ENCODE measurements around the gene KNG1.

The KNG1 gene

GRCh38 chr3:186782542-186783057 lies 65.4 kb downstream of the KNG1 start:
- no peak for DNase-seq

DNA sequence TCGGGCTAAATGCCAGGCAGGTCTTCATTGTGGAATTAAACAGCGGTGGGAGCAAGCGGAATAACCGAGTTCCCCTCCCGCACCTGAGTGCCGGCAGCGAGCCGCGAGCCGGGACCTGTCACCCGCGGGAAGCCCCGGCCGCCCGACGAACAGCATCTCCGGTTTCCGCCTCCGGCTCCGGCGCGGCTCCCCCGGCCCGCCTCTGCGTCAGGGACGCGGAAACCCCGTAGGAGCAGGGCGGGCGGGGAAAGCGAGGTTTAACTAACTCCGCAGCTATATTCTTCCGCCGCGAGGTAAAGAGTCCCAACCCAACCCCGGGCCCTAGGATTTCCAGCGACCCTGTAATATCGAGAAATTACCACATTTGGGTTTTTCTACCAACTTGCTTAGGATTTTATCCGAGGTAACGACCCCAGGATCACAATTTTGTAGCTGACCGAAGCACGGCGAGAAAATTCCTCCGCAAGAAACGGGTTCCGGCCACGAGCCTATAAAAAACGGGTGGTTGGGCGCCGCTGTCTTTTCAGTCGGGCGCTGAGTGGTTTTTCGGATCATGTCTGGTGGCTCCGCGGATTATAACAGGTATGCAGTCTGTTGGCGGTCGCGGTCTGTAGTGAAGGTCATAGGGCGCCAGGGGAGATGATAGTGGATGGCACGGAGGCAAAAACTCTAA lies 66.0 kb downstream of the KNG1 start, which contains the start of gene EIF4A2:
TSS of gene EIF4A2 (plus strand) at position 520 of the 673 bp plus-strand sequence. CDS start at position 554, 34 bp downstream.
- peak; percentile 93 for DNase-seq

GRCh38 chr3:186783731-186784515 lies 66.8 kb downstream of the KNG1 start:
- DNase-seq, result peak; percentile 87

- DNase-seq, result no peak
These were observed 67.8 kb downstream of the KNG1 start for GRCh38 chr3:186784820-186785494.

DNA sequence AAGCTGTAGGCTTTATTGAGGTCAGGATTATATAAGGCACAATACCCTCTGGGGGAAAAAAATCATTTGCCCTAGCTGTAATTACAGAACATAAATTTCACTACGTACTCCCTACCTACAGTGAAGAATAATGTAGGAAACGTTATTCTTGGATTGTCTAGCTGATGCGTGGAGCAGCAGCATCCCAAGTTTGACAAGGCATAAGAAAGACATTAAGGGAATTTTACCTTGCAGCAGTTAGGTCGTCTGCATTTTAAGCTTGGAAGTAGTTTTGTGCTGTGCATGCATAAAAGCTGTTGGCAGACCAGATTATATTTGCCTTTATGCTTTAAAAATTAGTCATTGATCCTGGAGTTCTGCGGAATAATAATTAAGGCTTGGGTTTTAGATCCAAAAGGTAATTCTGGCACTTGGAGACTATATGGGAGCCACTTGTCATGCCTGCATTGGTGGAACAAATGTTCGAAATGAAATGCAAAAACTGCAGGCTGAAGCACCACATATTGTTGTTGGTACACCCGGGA lies 68.4 kb downstream of the KNG1 start:
- no peak for DNase-seq

- DNase-seq, result no peak
These were observed 69.8 kb downstream of the KNG1 start for GRCh38 chr3:186786922-186787321.

DNA sequence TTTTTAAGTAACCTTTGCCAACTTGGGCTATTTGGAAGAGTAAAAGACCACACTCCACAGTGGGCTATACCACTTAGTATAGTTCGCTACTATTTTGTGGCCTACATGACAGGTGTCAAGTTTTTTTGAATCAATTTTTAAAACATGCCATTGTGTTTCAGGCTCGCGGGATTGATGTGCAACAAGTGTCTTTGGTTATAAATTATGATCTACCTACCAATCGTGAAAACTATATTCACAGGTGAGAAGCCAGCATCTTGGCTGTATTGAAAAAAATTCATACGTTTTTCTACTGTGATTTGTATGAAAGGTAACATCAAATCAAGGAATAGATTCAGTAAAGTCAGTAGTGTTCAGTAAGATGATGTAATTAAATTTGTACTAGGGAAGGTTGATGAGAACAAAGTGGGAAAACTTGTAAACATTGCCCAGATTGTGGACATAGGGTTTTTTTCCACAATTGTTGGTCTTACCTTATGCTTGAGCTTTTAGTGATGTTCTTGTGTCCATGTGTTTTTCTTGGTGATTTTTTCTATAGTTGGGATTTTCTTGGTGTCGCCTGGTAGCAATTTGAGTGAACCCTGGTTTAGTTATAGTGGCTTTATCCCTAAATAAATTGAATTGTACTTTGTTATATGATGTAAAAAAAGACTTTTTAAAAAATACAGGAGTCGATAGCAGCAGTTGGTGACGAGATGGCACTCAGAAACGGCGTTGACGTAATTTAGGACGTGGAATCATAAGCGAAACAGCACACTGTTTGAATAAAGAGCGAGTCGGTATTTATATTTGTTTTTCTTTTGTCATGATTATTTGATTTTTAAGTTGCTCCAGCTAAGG lies 70.7 kb downstream of the KNG1 start:
- DNase-seq, result no peak

DNA sequence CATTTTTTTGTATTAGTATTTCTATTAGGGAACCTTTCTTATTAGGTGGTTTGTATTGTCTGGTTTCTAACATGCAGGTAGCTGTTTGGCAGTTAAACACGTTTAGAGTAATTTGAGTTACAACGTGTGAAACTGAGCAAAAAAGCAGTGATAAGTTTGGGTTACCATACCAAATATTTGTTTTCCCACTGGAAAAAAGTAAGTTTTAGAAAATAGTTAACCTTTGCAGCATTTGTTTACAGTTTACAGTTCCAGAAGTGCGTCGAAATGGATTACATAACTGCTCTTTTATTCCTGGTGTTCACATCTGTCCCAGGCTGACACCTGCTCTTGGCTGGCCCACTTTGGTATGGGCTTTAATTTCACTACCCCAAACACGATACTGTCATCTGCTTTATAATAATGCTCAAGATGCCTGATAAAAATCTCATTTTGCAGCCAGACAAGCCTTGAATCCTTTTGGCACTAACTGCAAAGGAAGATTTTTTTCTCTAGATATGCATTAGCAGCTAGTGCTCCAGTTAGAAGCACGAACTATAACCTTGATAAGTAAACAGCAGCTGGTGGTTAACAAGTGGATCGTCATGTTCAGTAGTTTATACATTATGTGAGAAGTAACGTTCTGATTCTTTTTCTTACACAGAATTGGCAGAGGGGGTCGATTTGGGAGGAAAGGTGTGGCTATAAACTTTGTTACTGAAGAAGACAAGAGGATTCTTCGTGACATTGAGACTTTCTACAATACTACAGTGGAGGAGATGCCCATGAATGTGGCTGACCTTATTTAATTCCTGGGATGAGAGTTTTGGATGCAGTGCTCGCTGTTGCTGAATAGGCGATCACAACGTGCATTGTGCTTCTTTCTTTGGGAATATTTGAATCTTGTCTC lies 71.6 kb downstream of the KNG1 start:
- DNase-seq, result no peak

DNA sequence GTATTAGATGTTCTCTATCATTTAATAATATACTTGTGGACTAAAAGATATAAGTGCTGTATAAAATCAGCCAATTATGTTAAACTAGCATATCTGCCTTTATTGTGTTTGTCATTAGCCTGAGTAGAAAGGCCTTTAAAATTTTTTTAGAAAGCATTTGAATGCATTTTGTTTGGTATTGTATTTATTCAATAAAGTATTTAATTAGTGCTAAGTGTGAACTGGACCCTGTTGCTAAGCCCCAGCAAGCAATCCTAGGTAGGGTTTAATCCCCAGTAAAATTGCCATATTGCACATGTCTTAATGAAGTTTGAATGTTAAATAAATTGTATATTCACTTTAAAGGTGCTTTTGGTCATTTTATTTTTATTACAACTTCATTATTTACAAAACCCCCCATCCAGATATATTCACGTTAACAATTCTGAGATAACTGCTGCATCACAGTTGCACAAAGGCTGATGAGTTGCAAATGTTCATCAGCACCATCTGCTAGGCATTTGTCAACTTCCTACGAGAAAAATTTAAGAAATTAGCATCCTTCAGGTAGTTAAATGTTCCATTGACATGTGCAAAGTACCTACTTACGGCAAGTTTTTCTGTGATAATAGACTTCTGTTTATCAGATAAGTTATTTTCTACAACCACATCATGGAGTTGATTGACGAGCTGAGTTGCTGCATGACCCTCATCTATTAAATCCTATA lies 72.5 kb downstream of the KNG1 start:
- no peak for DNase-seq

DNA sequence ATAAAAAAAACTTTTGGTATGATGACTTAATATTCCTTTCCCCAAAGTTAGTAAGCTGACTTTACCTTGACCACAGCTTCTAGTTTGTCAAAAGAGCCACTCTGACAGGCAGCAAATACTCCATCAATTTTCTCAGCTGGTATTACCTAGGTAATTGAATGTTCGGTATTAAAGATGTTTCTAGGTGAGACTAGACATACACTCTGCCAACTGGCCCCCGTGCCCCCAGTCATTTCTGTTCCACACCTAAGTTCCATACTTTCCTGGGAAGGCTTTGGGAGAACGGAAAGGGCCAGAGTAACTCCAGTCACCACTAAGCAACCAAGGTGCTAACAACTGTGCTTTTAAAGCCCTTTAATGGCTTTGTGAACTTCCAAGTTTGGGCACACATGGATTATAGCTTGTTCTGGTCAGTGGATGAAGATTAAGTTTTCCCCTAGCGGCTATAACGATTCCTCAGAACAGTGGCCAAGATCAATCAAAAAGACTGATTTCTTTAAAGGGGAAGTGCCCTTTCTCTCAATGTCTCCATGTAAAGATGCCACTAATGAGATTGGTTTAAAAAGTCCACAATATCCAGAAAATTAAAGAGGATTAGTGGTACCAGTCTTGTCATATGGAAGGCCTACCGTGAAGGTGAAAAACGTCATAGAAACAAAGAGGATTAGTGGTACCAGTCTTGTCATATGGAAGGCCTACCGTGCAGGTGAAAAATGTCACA lies 73.3 kb downstream of the KNG1 start:
- no peak for DNase-seq

All from right hindlimb (tissue), 1 donor.